A549 (cell line): ENCODE measurements around the gene ASMTL. TPM values are rescaled to one million over a fixed set of nuclear protein-coding genes. Genes with fewer than 3 reads are reported as not detected.
"Not testable (repeated sequence)": the region's sequence is repeated elsewhere in the genome, so short reads cannot be mapped to it uniquely, and the experiment has no call there.

Source experiments
- ATAC-seq, 2 experiments: fragments of 200-7000 bp in 1 of 2; fragments of >200 bp in 1 of 2; cut with Nextera tagmentation in 1 of 2; cut with Tn5 transposase in 1 of 2; 3 replicates each; pipeline versions ENCODE4 v1.8.0 to v1.9.1; 2018 to 2020; ENCODE audit warnings: mild to moderate bottlenecking in 1 of 2, moderate library complexity in 1 of 2
- CTCF ChIA-PET: fragments of 300-600 bp; sonication (Branson Sonifier 250); formaldehyde crosslinking; extraction: SDS; loops from one replicate; lab custom pipeline; 2021; ENCODE audit warnings: antibody characterized with exemption, inconsistent platforms; lab: Yijun Ruan, JAX
- POLR2A ChIA-PET: fragments of 350-600 bp; formaldehyde crosslinking; extraction: SDS; loops from one replicate; lab custom pipeline; 2021; ENCODE audit warnings: antibody characterized with exemption, inconsistent platforms; lab: Yijun Ruan, JAX
- DNase-seq, 2 experiments: peaks; one replicate each; pipeline versions ENCODE4 v3.0.0 to v3.0.0-alpha.2; 2011 to 2016; ENCODE audit warnings: low read depth in 1 of 2, low spot score in 1 of 2
- FAIRE-seq: peaks from 2 replicates; lab custom pipeline; 2011; peaks lifted over from hg19 to GRCh38; lab: Jason Lieb, UNC
- H3K27ac ChIP-seq, 2 experiments: fragments of >200 bp; sonication (Bioruptor Twin); formaldehyde crosslinking; 3 replicates each; pipeline ENCODE4 v1.5.1; 2016 to 2017
- H3K4me1 ChIP-seq: fragments of >200 bp; sonication (Bioruptor Twin); formaldehyde crosslinking; 3 replicates; pipeline ENCODE4 v1.6.1; 2016
- H3K4me2 ChIP-seq: fragments of >200 bp; sonication (Bioruptor Twin); formaldehyde crosslinking; 3 replicates; pipeline ENCODE4 v1.6.1; 2016
- H3K4me3 ChIP-seq: fragments of >200 bp; sonication (Bioruptor Twin); formaldehyde crosslinking; 3 replicates; pipeline ENCODE4 v1.5.1; 2016
- H3K9me3 ChIP-seq: fragments of >200 bp; sonication (Bioruptor Twin); formaldehyde crosslinking; 3 replicates; pipeline ENCODE4 v1.6.1; 2016
- CBX8 ChIP-seq: fragments of 200-600 bp; sonication (generic); IDR thresholded peaks from 2 replicates; pipeline ENCODE4 v1.6.1; 2016
- CHD4 ChIP-seq: fragments of 200-600 bp; sonication (generic); IDR thresholded peaks from 2 replicates; pipeline ENCODE4 v1.6.1; 2016; ENCODE audit warnings: antibody characterized with exemption, mild to moderate bottlenecking, borderline replicate concordance
- EHMT2 ChIP-seq: fragments of 200-600 bp; sonication (generic); IDR thresholded peaks from 2 replicates; pipeline ENCODE4 v1.6.1; 2016; ENCODE audit warnings: antibody characterized with exemption, low read depth, mild to moderate bottlenecking, moderate library complexity
- EP300 ChIP-seq, 2 experiments: fragments of >200 bp; sonication (Bioruptor Twin); formaldehyde crosslinking; IDR thresholded peaks; 2 replicates in 1 of 2; 3 replicates in 1 of 2; pipeline ENCODE4 v1.6.1; 2016 to 2017
- FOXS1 ChIP-seq: fragments of 250-450 bp; sonication (Bioruptor Pico); IDR thresholded peaks from 2 replicates; pipeline ENCODE4 v1.5.0; 2020; ENCODE audit warnings: mild to moderate bottlenecking, moderate library complexity
- HEYL ChIP-seq: fragments of 250-450 bp; sonication (Bioruptor Pico); IDR thresholded peaks from 2 replicates; pipeline ENCODE4 v1.8.0; 2021; ENCODE audit warnings: mild to moderate bottlenecking, moderate library complexity
- MYC ChIP-seq: IDR thresholded peaks from 2 replicates; pipeline ENCODE4 v1.6.1; 2012; ENCODE audit warnings: mild to moderate bottlenecking, inconsistent platforms, low read length, improper control_type of control experiment, borderline replicate concordance
- POLR2A ChIP-seq: IDR thresholded peaks from 2 replicates; pipeline ENCODE4 v1.6.1; 2012; ENCODE audit warnings: mild to moderate bottlenecking, low read length
- POLR2AphosphoS2 ChIP-seq: conservative IDR thresholded peaks from 2 replicates; pipeline ENCODE4 v1.6.1; 2012; ENCODE audit warnings: low read length, improper control_type of control experiment, inconsistent platforms
- RARB ChIP-seq: fragments of 250-450 bp; sonication (Bioruptor Pico); IDR thresholded peaks from 2 replicates; pipeline ENCODE4 v1.8.0; 2021; ENCODE audit warnings: mild to moderate bottlenecking, moderate library complexity
- RFX5 ChIP-seq: fragments of 450-650 bp; IDR thresholded peaks from 2 replicates; pipeline ENCODE4 v1.7.1; 2014; ENCODE audit warnings: antibody characterized with exemption, mild to moderate bottlenecking, moderate library complexity
- SMC3 ChIP-seq: fragments of >200 bp; sonication (Bioruptor Twin); formaldehyde crosslinking; IDR thresholded peaks from 3 replicates; pipeline ENCODE4 v1.6.1; 2018; ENCODE audit warnings: inconsistent platforms
- WGBS: methylation state at CpG from one replicate; pipeline ENCODE4 v1.1.6; 2017; ENCODE audit errors: missing lambda C conversion rate; 5-methylcytosine and 5-hydroxymethylcytosine counted together
- polyA plus RNA-seq, 4 experiments: library from polyadenylated mRNA; depleted of rRNA in 3 of 4; stranded (reverse); fragments of >200 nt; fragmentation: RNase III in 1 of 4; extraction: RNeasy Plus Mini Kit Qiagen cat#74134 plus additional on column Dnase treatment in 1 of 4; gene quantifications; 2 replicates in 3 of 4; 3 replicates in 1 of 4; pipeline ENCODE4 v1.2.3, GENCODE V29; 2011 to 2017
- TF ChIP-seq, protein P1 (sequence below): IDR thresholded peaks from 2 replicates; pipeline ENCODE4 v1.6.1; 2012
- TF ChIP-seq, protein P2 (sequence below): IDR thresholded peaks from 2 replicates; pipeline ENCODE4 v1.6.1; 2012; ENCODE audit warnings: low read depth, borderline replicate concordance
- TF ChIP-seq, protein P3 (sequence below): fragments of >200 bp; sonication (Bioruptor Twin); formaldehyde crosslinking; IDR thresholded peaks from 3 replicates; pipeline ENCODE4 v1.6.1; 2016
- TF ChIP-seq, protein P4 (sequence below): fragments of 250-450 bp; sonication (Bioruptor Pico); IDR thresholded peaks from 2 replicates; pipeline ENCODE4 v1.5.0; 2020; ENCODE audit warnings: low read depth, mild to moderate bottlenecking, moderate library complexity

ASMTL gene
- polyA plus RNA-seq, 2 of the 4 experiments (the other 2 are of a cell fraction): 12.3 to 15.4 TPM

DNA sequence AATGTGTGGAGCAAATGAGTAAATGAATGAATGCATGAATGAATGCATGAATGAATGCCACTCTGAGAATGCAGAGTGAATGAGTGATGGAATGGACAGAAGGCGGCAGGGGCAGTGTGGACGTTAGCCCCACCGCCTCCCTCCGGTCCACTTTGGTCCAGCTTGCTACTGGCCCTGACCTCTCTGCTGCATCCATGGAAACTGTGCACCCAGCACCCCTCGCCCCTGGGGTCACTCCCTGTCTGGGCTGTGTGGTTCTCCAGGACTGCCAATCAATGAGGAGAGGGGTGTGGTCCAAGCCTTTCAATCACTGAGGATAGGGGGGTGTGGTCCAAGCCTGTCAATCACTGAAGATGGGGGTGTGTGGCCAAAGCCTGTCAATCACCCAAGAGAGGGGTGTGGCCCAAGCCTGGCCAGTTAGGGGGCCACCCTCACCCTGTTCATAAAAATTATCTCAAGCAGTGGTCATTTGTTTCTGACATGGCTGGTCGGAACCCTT lies 39.2 kb upstream of the ASMTL start:
- no peaks in the 10 kb centered on the region for H3K4me1 ChIP-seq
- POLR2A ChIA-PET: no interaction called here
- DNase-seq (peak in 1 of 2 experiments; percentile 68), ATAC-seq (peak; percentile 76 to 79), FAIRE-seq (no peak)
- 65% methylated on average over 6 of the region's 6 CpGs for WGBS
- peaks cover 5% of the 10 kb centered on the region; the same call in 1 of the 3 replicates for H3K9me3 ChIP-seq
- no peak overlapping the region for H3K4me3 ChIP-seq
- no peak for TF ChIP-seq CHD4
- TF ChIP-seq, protein P1, sequence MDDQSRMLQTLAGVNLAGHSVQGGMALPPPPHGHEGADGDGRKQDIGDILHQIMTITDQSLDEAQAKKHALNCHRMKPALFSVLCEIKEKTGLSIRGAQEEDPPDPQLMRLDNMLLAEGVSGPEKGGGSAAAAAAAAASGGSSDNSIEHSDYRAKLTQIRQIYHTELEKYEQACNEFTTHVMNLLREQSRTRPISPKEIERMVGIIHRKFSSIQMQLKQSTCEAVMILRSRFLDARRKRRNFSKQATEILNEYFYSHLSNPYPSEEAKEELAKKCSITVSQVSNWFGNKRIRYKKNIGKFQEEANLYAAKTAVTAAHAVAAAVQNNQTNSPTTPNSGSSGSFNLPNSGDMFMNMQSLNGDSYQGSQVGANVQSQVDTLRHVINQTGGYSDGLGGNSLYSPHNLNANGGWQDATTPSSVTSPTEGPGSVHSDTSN: peak; percentile 82
- no peak overlapping the region for H3K27ac ChIP-seq
- CTCF ChIA-PET: no interaction called here
- H3K4me2 ChIP-seq: no peak overlapping the region

DNA sequence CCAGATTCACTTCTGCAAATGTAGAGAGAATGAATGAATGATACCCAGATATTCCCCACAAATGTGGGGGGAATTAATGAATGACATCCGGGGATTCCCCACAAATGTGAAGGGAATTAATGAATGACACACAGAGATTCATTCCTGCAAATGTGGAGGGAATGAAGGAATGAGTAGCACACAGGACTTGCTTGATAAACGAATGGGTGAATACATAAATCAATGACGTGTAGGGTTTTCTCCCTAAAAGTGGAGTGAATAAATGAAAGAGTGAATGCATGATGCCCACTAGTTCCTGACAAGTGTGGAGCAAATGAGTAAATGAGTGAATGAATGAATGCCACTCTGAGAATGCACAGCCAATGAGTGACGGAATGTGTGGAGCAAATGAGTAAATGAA lies 38.5 kb upstream of the ASMTL start:
- H3K4me3 ChIP-seq, CTCF ChIA-PET, H3K9me3 ChIP-seq, POLR2A ChIA-PET, H3K27ac ChIP-seq, H3K4me1 ChIP-seq, DNase-seq, FAIRE-seq, ATAC-seq, H3K4me2 ChIP-seq: not testable (repeated sequence)
- WGBS: 78% methylated on average over 4 of the region's 4 CpGs

DNA sequence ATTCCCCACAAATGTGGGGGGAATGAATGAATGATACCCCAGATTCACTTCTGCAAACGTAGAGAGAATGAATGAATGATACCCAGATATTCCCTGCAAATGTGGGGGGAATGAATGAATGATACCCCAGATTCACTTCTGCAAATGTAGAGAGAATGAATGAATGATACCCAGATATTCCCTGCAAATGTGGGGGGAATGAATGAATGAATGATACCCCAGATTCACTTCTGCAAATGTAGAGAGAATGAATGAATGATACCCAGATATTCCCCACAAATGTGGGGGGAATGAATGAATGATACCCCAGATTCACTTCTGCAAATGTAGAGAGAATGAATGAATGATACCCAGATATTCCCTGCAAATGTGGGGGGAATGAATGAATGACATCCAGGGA lies 38.0 kb upstream of the ASMTL start:
- 50% methylated on average over 1 of the region's 1 CpG for WGBS
- FAIRE-seq: not testable (repeated sequence)

DNA sequence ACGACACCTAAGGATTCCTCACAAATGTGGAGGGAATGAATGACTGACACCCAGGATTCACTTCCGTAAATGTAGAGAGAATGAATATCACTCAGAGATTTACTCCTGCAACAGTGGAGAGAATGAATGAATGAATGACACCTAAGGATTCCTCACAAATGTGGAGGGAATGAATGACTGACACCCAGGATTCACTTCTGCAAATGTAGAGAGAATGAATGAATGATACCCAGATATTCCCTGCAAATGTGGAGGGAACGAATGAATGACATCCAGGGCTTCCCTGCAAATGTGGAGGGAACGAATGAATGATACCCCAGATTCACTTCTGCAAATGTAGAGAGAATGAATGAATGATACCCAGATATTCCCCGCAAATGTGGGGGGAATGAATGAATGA lies 36.6 kb upstream of the ASMTL start:
- CTCF ChIA-PET: not testable (repeated sequence)
- 51% methylated on average over 5 of the region's 5 CpGs for WGBS

More for the DNA sequence above, 38.0 kb upstream of the ASMTL start:
- H3K4me1 ChIP-seq, ATAC-seq, CTCF ChIA-PET, H3K4me3 ChIP-seq, DNase-seq, H3K27ac ChIP-seq, H3K4me2 ChIP-seq, POLR2A ChIA-PET: not testable (repeated sequence)
- peaks cover 11% of the 10 kb centered on the region for H3K9me3 ChIP-seq

DNA sequence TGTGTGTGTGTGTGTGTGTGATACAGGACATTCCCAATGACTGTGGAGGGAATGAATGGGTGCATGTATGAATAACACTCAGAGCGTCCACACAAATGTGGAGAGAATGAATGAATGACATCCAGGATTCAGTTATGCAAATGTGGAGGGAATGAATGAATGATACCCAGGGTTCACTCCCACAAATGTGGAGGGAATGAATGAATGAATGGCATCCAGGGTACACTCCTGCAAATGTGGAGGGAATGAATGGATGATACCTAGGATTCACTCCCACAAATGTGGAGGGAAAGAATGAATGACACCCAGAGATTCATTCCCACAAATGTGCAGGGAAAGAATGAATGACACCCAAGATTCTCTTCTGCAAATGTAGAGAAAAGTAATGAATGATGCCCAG lies 36.0 kb upstream of the ASMTL start:
- FAIRE-seq (no peak), ATAC-seq (no peak), DNase-seq (no peak)
- WGBS: 15% methylated on average over 1 of the region's 1 CpG
- Histone ChIP-seq H3K9me3 (peaks cover 11% of the 10 kb centered on the region), H3K4me2 (no peak overlapping the region), H3K4me3 (no peak overlapping the region), H3K27ac (no peak overlapping the region), H3K4me1 (no peaks in the 10 kb centered on the region)
- TF ChIP-seq EHMT2: no peak
- TF ChIP-seq CBX8: no peak
- no peak for TF ChIP-seq FOXS1 (CRISPR knock-in tag)
- TF ChIP-seq RARB (CRISPR knock-in tag): no peak
- TF ChIP-seq EP300 (IDR thresholded peaks at IDR 0.05): no peak
- TF ChIP-seq, protein P2, sequence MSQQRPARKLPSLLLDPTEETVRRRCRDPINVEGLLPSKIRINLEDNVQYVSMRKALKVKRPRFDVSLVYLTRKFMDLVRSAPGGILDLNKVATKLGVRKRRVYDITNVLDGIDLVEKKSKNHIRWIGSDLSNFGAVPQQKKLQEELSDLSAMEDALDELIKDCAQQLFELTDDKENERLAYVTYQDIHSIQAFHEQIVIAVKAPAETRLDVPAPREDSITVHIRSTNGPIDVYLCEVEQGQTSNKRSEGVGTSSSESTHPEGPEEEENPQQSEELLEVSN: no peak
- TF ChIP-seq, protein P3, sequence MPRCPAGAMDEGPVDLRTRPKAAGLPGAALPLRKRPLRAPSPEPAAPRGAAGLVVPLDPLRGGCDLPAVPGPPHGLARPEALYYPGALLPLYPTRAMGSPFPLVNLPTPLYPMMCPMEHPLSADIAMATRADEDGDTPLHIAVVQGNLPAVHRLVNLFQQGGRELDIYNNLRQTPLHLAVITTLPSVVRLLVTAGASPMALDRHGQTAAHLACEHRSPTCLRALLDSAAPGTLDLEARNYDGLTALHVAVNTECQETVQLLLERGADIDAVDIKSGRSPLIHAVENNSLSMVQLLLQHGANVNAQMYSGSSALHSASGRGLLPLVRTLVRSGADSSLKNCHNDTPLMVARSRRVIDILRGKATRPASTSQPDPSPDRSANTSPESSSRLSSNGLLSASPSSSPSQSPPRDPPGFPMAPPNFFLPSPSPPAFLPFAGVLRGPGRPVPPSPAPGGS: no peak
- TF ChIP-seq RFX5: no peak
- no peak for TF ChIP-seq HEYL
- no peak for TF ChIP-seq SMC3
- no peak for TF ChIP-seq POLR2A
- no peak for TF ChIP-seq MYC
- no peak for TF ChIP-seq POLR2AphosphoS2
- TF ChIP-seq, protein P4, sequence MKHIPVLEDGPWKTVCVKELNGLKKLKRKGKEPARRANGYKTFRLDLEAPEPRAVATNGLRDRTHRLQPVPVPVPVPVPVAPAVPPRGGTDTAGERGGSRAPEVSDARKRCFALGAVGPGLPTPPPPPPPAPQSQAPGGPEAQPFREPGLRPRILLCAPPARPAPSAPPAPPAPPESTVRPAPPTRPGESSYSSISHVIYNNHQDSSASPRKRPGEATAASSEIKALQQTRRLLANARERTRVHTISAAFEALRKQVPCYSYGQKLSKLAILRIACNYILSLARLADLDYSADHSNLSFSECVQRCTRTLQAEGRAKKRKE (CRISPR knock-in tag): no peak
- ChIA-PET POLR2A (no interaction called here), CTCF (no interaction called here)

More for the DNA sequence above, 36.6 kb upstream of the ASMTL start:
- H3K27ac ChIP-seq, POLR2A ChIA-PET, H3K4me2 ChIP-seq, H3K4me1 ChIP-seq, H3K4me3 ChIP-seq, DNase-seq, FAIRE-seq, ATAC-seq: not testable (repeated sequence)
- H3K9me3 ChIP-seq: peaks cover 11% of the 10 kb centered on the region
